Subcutaneous abdominal adipose tissue (tissue), 5 donors: ENCODE data around the gene C13orf46.

Experiments
- H3K27ac ChIP-seq: one replicate; pipeline ENCODE4 v1.7.0; 2013; ENCODE audit warnings: low read depth, mild to moderate bottlenecking, inconsistent platforms, low read length, moderate library complexity
- H3K27me3 ChIP-seq, 5 donors: one replicate each; pipeline ENCODE4 v1.7.0; 2013; ENCODE audit warnings: low read length in 5 of 5, inconsistent platforms in 1 of 5; ENCODE audit not compliant: control insufficient read depth in 5 of 5, insufficient read depth in 4 of 5
- H3K36me3 ChIP-seq, 5 donors: one replicate each; pipeline ENCODE4 v1.7.0; 2013; ENCODE audit warnings: low read length in 5 of 5; ENCODE audit not compliant: control insufficient read depth in 5 of 5, insufficient read depth in 5 of 5
- H3K4me1 ChIP-seq, 5 donors: one replicate each; pipeline ENCODE4 v1.7.0; 2013; ENCODE audit warnings: low read length in 5 of 5, mild to moderate bottlenecking in 3 of 5, moderate library complexity in 1 of 5; ENCODE audit not compliant: control insufficient read depth in 5 of 5, insufficient read depth in 5 of 5
- H3K4me3 ChIP-seq, 5 donors: one replicate each; pipeline ENCODE4 v1.7.0; 2013; ENCODE audit warnings: low read length in 5 of 5, low read depth in 1 of 5
- H3K9ac ChIP-seq, 5 donors: one replicate each; pipeline ENCODE4 v1.7.0; 2013; ENCODE audit warnings: low read length in 5 of 5, mild to moderate bottlenecking in 4 of 5, moderate library complexity in 3 of 5
- H3K9me3 ChIP-seq, 5 donors: one replicate each; pipeline ENCODE4 v1.7.0; 2013; ENCODE audit warnings: low read length in 5 of 5; ENCODE audit not compliant: control insufficient read depth in 5 of 5
- donor health status: healthy.
- donor health status: healthy.
- donor health status: healthy.
- donor health status: healthy.
- donor health status: healthy.

Gene C13orf46

GRCh38 chr13:113931841-113932459 lies 41.9 kb downstream of the C13orf46 start:
- Histone ChIP-seq H3K27me3 (peaks cover 12 to 37% (median 20%) of the 10 kb centered on the region in 5 donors), H3K36me3 (no peaks in the 10 kb centered on the region), H3K4me1 (peaks cover 6 to 48% (median 36%) of the 10 kb centered on the region in 5 donors), H3K9ac (no peak overlapping the region), H3K27ac (no peak overlapping the region), H3K4me3 (no peak overlapping the region), H3K9me3 (no peaks in the 10 kb centered on the region)

GRCh38 chr13:113930671-113931637 lies 42.9 kb downstream of the C13orf46 start:
- no peak overlapping the region for H3K9ac ChIP-seq
- H3K27ac ChIP-seq, result no peak overlapping the region
- peaks cover 5 to 30% (median 20%) of the 10 kb centered on the region in 5 donors for H3K27me3 ChIP-seq
- no peak overlapping the region for H3K4me3 ChIP-seq
- H3K4me1 ChIP-seq, result peaks cover 6 to 43% (median 39%) of the 10 kb centered on the region in 5 donors
- H3K36me3 ChIP-seq, result no peaks in the 10 kb centered on the region
- no peaks in the 10 kb centered on the region for H3K9me3 ChIP-seq

GRCh38 chr13:113929628-113930615 lies 44.0 kb downstream of the C13orf46 start:
- Histone ChIP-seq H3K4me3 (no peak overlapping the region), H3K4me1 (peaks cover 6 to 36% (median 34%) of the 10 kb centered on the region in 5 donors), H3K36me3 (no peaks in the 10 kb centered on the region), H3K27me3 (peaks cover 0 to 28% (median 13%) of the 10 kb centered on the region in 5 donors), H3K9ac (no peak overlapping the region), H3K9me3 (no peaks in the 10 kb centered on the region), H3K27ac (no peak overlapping the region)

GRCh38 chr13:113928685-113929627 lies 44.9 kb downstream of the C13orf46 start:
- H3K9me3 ChIP-seq, result no peaks in the 10 kb centered on the region
- H3K9ac ChIP-seq, result peak overlapping the region in 1 of 5 donors; percentile 14
- H3K4me1 ChIP-seq, result peaks cover 6 to 35% (median 34%) of the 10 kb centered on the region in 5 donors
- no peaks in the 10 kb centered on the region for H3K36me3 ChIP-seq
- peaks cover 0 to 27% (median 10%) of the 10 kb centered on the region in 5 donors for H3K27me3 ChIP-seq
- H3K27ac ChIP-seq, result no peak overlapping the region
- no peak overlapping the region for H3K4me3 ChIP-seq

GRCh38 chr13:113927661-113928581 lies 46.0 kb downstream of the C13orf46 start:
- H3K4me3 ChIP-seq, result no peak overlapping the region
- peaks cover 0 to under 1% (median 0%) of the 10 kb centered on the region in 5 donors for H3K9me3 ChIP-seq
- H3K27me3 ChIP-seq, result peaks cover 0 to 27% (median 13%) of the 10 kb centered on the region in 5 donors
- no peak overlapping the region for H3K9ac ChIP-seq
- H3K27ac ChIP-seq, result no peak overlapping the region
- H3K4me1 ChIP-seq, result peaks cover 6 to 35% (median 34%) of the 10 kb centered on the region in 5 donors
- H3K36me3 ChIP-seq, result no peaks in the 10 kb centered on the region

- H3K9me3 ChIP-seq, result peaks cover 0 to 9% (median 6%) of the 10 kb centered on the region in 5 donors
- peaks cover 0 to 25% (median 11%) of the 10 kb centered on the region in 5 donors for H3K27me3 ChIP-seq
- H3K27ac ChIP-seq, result no peak overlapping the region
- no peak overlapping the region for H3K4me3 ChIP-seq
- H3K9ac ChIP-seq, result no peak overlapping the region
- H3K4me1 ChIP-seq, result peaks cover 6 to 35% (median 34%) of the 10 kb centered on the region in 5 donors
- H3K36me3 ChIP-seq, result no peaks in the 10 kb centered on the region
Observed at GRCh38 chr13:113926951-113927660, 46.8 kb downstream of the C13orf46 start.

GRCh38 chr13:113926301-113926761 lies 47.5 kb downstream of the C13orf46 start:
- Histone ChIP-seq H3K27ac (no peak overlapping the region), H3K9ac (no peak overlapping the region), H3K27me3 (peaks cover 0 to 18% (median 8%) of the 10 kb centered on the region in 5 donors), H3K4me3 (no peak overlapping the region), H3K4me1 (peaks cover 6 to 35% (median 34%) of the 10 kb centered on the region in 5 donors), H3K9me3 (peaks cover 4 to 16% (median 14%) of the 10 kb centered on the region in 5 donors), H3K36me3 (no peaks in the 10 kb centered on the region)
